Glutamatergic neuron (in vitro differentiated cells): ENCODE results near the gene WNT3A. TPM values are rescaled to one million over a fixed set of nuclear protein-coding genes. Genes with fewer than 3 reads are reported as not detected.
"Not testable (repeated sequence)": the region's sequence is repeated elsewhere in the genome, so short reads cannot be mapped to it uniquely, and the experiment has no call there.

ENCODE experiments used
- DNase-seq: peaks from one replicate; pipeline ENCODE4 v3.0.0; 2022
- H3K27ac Mint-ChIP-seq: one replicate; pipeline ENCODE4 v1.8.0; 2020; ENCODE audit warnings: mild to moderate bottlenecking, mixed read lengths, inconsistent platforms; ENCODE audit not compliant: unreplicated experiment
- H3K27me3 Mint-ChIP-seq: one replicate; pipeline ENCODE4 v1.8.0; 2020; ENCODE audit warnings: mild to moderate bottlenecking, moderate library complexity, mixed read lengths, inconsistent platforms; ENCODE audit not compliant: unreplicated experiment
- H3K36me3 Mint-ChIP-seq: one replicate; pipeline ENCODE4 v1.8.0; 2020; ENCODE audit warnings: mild to moderate bottlenecking, mixed read lengths, inconsistent platforms; ENCODE audit not compliant: unreplicated experiment
- H3K4me1 Mint-ChIP-seq: one replicate; pipeline ENCODE4 v1.8.0; 2020; ENCODE audit warnings: mild to moderate bottlenecking, low read depth, mixed read lengths, inconsistent platforms; ENCODE audit not compliant: unreplicated experiment
- H3K4me3 Mint-ChIP-seq: one replicate; pipeline ENCODE4 v1.8.0; 2020; ENCODE audit warnings: mild to moderate bottlenecking, mixed read lengths, inconsistent platforms; ENCODE audit not compliant: unreplicated experiment
- H3K9me3 Mint-ChIP-seq: one replicate; pipeline ENCODE4 v1.8.0; 2020; ENCODE audit warnings: mild to moderate bottlenecking, moderate library complexity, mixed read lengths, inconsistent platforms; ENCODE audit not compliant: unreplicated experiment
- total RNA-seq: library from RNA; stranded (reverse); fragmentation: NEBNext Ultra II Directional; extraction: Animal tissue kit (Norgen Biotek cat#: 25700); gene quantifications from one replicate; pipeline ENCODE4 v1.2.1, GENCODE V29; 2021; ENCODE audit not compliant: unreplicated experiment
- TF ChIP-seq, protein P1 (sequence below): fragments of 200-600 bp; sonication (generic); IDR thresholded peaks from one replicate; pipeline ENCODE4 v1.5.0; 2021; ENCODE audit not compliant: partially characterized antibody, unreplicated experiment

WNT3A gene
- total RNA-seq, 1 donor from 2014 or later, result not detected

DNA sequence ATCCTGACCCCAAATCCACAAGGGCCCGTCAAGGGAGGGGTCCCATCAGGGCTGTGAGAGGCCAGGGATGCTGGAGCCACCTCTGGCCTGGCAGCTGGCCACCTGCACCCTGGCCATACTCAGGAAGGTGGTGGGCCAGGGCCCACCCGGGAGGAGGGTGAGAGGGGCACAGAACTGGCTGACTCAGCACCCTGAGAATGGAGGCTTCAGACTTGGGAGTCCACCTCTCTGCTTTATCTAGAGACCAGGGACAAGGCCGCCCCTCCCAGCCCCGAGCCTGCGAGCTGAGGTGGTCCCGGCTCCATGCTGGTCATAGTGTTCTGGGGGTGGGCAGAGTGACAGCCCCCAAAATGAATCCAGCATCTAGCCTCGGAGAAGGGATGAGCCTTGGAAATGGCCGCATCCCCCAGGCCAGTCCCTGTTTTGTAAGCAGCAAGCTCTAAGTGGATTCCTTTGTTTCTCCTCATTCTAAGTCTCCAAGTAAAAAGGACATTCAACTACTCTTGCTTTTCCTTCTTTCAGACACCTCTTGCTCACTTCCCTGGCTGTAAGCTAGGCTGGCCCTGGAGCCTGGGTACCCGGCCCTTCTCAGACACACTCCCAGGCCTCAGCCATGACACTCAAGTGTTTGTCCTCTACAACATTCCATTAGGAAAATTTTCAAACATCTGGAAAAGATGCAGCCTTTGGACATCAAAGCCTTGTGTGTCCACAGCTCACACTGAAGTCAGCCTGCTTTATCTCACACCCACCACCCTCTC is 12.3 kb downstream of the WNT3A start:
- DNase-seq, result no peak
- Mint-ChIP-seq H3K27me3 (peaks cover 11% of the 10 kb centered on the region), H3K27ac (no peak overlapping the region), H3K4me1 (no peaks in the 10 kb centered on the region), H3K36me3 (no peaks in the 10 kb centered on the region), H3K4me3 (no peak overlapping the region), H3K9me3 (peaks cover 1% of the 10 kb centered on the region)
- TF ChIP-seq, protein P1, sequence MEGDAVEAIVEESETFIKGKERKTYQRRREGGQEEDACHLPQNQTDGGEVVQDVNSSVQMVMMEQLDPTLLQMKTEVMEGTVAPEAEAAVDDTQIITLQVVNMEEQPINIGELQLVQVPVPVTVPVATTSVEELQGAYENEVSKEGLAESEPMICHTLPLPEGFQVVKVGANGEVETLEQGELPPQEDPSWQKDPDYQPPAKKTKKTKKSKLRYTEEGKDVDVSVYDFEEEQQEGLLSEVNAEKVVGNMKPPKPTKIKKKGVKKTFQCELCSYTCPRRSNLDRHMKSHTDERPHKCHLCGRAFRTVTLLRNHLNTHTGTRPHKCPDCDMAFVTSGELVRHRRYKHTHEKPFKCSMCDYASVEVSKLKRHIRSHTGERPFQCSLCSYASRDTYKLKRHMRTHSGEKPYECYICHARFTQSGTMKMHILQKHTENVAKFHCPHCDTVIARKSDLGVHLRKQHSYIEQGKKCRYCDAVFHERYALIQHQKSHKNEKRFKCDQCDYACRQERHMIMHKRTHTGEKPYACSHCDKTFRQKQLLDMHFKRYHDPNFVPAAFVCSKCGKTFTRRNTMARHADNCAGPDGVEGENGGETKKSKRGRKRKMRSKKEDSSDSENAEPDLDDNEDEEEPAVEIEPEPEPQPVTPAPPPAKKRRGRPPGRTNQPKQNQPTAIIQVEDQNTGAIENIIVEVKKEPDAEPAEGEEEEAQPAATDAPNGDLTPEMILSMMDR, result no peak

DNA sequence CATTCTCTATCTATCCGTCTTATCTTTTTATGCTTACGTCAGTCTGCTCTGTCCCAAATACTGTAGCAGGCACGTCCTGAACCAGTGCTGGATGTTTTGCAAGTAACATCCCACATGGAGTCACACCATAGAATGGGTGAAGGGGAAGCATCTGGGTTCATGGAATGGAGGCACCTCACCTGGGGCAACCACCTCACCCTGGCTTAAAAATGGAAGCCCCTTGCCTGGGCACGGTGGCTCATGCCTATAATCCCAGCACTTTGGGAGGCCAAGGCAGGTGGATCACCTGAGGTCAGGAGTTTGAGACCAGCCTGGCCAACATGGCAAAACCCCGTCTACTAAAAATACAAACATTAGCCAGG is 12.9 kb downstream of the WNT3A start:
- H3K36me3 Mint-ChIP-seq, H3K4me1 Mint-ChIP-seq, DNase-seq, H3K9me3 Mint-ChIP-seq, H3K27ac Mint-ChIP-seq, H3K4me3 Mint-ChIP-seq: not testable (repeated sequence)
- peaks cover 11% of the 10 kb centered on the region for H3K27me3 Mint-ChIP-seq

DNA sequence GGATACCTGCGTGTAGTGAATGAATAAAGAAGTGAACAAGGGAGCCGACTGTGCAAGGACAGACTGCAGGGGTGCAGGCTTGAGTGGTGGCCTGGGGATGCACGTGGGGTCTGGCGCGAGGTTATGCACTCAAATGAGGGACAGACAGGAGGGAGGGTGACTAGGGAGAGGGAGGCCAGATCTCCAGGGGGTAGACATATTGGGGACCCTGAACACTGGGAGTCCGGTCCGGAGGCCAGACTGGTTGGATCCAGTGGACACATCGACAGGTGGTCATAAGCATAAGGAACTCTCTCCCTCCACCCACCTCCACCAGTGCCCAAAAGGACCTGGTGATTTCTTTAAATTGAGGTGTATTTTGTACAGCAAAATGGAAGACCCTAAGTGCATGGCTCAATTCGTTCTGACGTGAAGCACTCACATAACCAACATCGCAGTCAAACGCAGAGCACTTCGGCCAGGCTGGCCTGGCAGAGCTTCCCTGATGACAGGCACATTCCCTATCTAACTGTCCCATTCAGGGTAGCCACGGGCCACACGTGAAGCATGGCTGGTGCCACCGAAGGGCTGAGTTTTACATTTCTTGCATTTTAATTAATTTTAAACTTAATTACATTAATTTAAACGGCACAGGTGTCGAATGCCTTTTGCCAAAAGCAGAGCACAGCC is 14.0 kb downstream of the WNT3A start:
- Mint-ChIP-seq H3K4me3 (no peak overlapping the region), H3K9me3 (peaks cover 3% of the 10 kb centered on the region), H3K4me1 (no peaks in the 10 kb centered on the region), H3K27ac (no peak overlapping the region), H3K36me3 (no peaks in the 10 kb centered on the region), H3K27me3 (peaks cover 8% of the 10 kb centered on the region)
- TF ChIP-seq, protein P1, result no peak
- no peak for DNase-seq

DNA sequence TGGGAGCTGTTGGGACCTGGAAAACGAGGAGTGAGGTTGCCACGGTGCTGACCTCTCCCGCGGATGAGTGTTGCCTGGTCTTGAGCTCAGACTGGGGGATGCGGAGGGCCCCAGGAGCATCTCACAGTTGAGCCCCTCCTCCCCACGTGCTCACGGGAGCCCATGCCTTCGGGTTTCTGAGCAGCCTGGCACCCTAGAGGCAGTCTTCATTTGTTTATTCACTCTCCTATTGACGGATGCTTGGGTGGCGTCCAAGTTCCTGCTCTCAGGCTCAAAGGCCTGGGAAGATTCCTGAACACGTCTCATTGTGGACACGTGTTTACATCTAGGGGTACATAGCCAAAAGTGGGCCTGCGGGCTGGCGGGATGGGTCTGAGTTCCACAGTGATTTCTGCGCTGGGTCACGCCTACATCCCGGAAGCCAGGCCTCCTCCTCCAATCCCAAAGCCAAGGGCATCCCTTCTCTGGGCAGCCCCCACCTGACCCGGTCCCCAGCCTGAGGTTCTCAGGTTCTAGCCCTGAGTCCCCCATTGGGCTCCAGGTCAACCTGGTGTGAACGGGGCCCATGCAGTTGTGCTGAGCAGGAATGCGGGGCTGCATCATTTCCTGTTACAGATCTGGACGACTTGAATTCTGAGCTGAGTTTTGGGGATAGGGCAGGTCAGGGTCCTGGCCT is 14.7 kb downstream of the WNT3A start:
- no peaks in the 10 kb centered on the region for H3K4me1 Mint-ChIP-seq
- H3K36me3 Mint-ChIP-seq, result no peaks in the 10 kb centered on the region
- H3K27ac Mint-ChIP-seq, result no peak overlapping the region
- peaks cover 3% of the 10 kb centered on the region for H3K9me3 Mint-ChIP-seq
- H3K4me3 Mint-ChIP-seq, result no peak overlapping the region
- H3K27me3 Mint-ChIP-seq, result peaks cover 8% of the 10 kb centered on the region
- no peak for DNase-seq
- TF ChIP-seq, protein P1, result no peak

DNA sequence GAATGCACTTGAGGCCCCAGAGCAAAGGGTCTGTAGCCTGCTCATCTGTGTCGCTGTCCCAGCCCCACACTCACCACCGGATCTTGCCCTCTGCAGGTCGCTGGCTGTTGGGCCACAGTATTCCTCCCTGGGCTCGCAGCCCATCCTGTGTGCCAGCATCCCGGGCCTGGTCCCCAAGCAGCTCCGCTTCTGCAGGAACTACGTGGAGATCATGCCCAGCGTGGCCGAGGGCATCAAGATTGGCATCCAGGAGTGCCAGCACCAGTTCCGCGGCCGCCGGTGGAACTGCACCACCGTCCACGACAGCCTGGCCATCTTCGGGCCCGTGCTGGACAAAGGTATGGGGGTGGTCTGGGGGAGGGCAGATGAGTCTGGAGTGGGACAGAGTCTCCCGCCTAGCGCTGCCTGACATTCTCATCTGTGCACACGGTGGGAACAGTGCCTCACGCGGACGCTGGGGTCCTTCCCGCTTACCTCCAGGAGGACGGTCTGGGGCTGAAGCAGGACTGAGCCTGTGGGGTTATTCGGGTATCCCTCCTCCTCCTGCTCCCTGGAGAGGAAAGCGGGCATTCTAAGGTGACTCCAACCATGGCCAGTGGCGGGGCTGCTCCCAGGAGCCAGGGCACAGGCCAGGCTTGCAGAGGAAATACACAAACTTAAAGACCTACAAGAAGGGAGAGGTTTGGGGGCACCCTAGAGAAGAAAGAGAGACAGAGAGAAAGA is 15.9 kb downstream of the WNT3A start:
- Mint-ChIP-seq H3K4me3 (peak overlapping the region; percentile 16), H3K27me3 (peaks cover 6% of the 10 kb centered on the region), H3K9me3 (peaks cover 3% of the 10 kb centered on the region), H3K4me1 (no peaks in the 10 kb centered on the region), H3K27ac (no peak overlapping the region), H3K36me3 (no peaks in the 10 kb centered on the region)
- no peak for DNase-seq
- TF ChIP-seq, protein P1, result no peak
